Measurements from ENCODE around the gene XRCC1.

Gene XRCC1

DNA sequence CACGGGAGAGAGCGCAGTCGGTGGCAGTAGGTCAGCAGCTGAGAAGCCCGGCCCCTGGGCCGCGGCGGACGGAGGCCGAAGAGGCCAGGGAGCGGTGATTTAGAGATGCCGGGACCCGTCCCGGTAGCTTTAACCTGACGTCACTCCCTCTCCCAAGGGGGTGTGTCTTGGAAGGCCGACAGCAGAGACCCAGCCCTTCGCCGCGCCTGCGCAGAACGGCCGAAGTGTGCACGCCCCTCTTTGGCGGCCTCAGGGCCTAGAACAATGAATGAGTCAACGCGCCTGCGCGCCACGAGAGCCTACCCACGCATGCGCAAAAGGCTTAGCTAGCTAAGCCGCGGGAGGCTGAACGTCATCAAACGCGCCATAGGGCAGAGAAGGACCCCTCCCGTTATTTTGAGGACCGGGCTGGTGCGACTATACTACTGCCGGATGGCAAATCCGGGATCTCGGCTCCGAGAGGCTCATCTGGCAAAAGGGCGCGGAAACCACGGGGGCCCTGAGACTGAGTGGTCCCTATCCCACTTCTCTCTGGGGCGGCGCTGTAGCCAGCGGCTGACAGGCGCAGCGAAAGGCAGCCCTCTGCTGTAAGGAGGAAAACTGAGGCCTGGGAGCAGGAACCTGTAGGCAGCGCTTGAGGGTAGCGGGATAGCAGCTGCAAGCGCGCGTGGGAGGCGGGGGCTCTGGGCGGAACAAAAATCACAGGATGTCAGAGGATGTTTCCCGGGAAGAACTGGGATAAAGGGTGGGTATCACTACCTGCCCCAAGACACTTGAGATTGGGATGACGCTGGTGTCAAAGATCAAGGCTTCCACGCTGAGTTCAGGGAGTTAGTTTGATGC, 20.9 kb upstream of the XRCC1 start, which contains the start of the genes IRGQ and ZNF576:
TSS of gene IRGQ (minus strand) at position 136 of the 843 bp plus-strand sequence. CDS start 796 bp downstream, outside the sequence.
TSS of gene ZNF576 (plus strand) at position 597 of the 843 bp plus-strand sequence. CDS start 514 bp downstream, outside the sequence.
- ChIA-PET CTCF (interaction anchor here (0.6 to 6.1 kb wide), 9 partner anchors 10 to 213 kb away, joined by 3 to 60 read pairs (median 9); partner anchors contain the start of gene ZNF575), POLR2A (interaction anchor here (0.6 to 1.4 kb wide), 8 partner anchors 9 to 169 kb away, joined by 3 to 6 read pairs (median 4); partner anchors contain the start of gene ZNF575)

DNA sequence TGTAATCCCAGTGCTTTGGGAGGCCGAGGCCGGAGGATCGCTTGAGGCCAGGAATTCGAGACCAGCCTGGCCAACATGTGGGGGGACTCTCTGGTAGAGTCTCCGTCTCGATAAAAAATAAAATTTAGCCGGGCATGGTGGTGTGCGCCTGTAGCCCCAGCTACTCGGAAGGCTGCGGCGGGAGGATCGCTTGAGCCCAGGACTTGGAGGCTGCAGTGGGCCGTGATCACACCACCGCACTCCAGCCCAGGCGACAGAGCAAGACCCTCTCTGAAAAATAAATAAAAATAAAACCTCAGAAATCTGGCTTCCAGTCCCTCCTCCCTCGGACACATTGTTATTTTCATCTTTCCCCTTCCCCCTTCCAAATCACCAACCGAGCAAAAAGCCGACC, 20.3 kb upstream of the XRCC1 start:
- no peak for DNase-seq (ENCODE audit: extremely low spot score)
- CTCF ChIA-PET, result interaction anchor here (0.6 to 6.1 kb wide), 15 partner anchors 9 to 214 kb away, joined by 3 to 60 read pairs (median 8); partner anchors contain the start of genes XRCC1 and ZNF575
- POLR2A ChIA-PET, result interaction anchor here (0.6 to 1.4 kb wide), 7 partner anchors 10 to 170 kb away, joined by 3 to 6 read pairs (median 4); no protein-coding TSS in a partner anchor
- TF ChIP-seq, protein P1, sequence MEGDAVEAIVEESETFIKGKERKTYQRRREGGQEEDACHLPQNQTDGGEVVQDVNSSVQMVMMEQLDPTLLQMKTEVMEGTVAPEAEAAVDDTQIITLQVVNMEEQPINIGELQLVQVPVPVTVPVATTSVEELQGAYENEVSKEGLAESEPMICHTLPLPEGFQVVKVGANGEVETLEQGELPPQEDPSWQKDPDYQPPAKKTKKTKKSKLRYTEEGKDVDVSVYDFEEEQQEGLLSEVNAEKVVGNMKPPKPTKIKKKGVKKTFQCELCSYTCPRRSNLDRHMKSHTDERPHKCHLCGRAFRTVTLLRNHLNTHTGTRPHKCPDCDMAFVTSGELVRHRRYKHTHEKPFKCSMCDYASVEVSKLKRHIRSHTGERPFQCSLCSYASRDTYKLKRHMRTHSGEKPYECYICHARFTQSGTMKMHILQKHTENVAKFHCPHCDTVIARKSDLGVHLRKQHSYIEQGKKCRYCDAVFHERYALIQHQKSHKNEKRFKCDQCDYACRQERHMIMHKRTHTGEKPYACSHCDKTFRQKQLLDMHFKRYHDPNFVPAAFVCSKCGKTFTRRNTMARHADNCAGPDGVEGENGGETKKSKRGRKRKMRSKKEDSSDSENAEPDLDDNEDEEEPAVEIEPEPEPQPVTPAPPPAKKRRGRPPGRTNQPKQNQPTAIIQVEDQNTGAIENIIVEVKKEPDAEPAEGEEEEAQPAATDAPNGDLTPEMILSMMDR (IDR thresholded peaks at IDR 0.05; ENCODE audit: control extremely low read depth, extremely low read depth, low read depth, missing control alignments), result no peak

More for the DNA sequence above, 20.9 kb upstream of the XRCC1 start, which contains the start of the genes IRGQ and ZNF576:
- DNase-seq (ENCODE audit: extremely low spot score), result peak; percentile 99
- TF ChIP-seq, protein P1 (IDR thresholded peaks at IDR 0.05; ENCODE audit: control extremely low read depth, extremely low read depth, low read depth, missing control alignments), result no peak

- peak; percentile 65 for DNase-seq (ENCODE audit: extremely low spot score)
- TF ChIP-seq, protein P1 (IDR thresholded peaks at IDR 0.05; ENCODE audit: control extremely low read depth, extremely low read depth, low read depth, missing control alignments), result peak; percentile 99
- CTCF ChIA-PET, result interaction anchor here (0.6 to 6.1 kb wide), 31 partner anchors 8 to 164 kb away, joined by 3 to 60 read pairs (median 4); partner anchors contain the start of genes PHLDB3, XRCC1 and ZNF575
- POLR2A ChIA-PET, result interaction anchor here (0.8 to 1.1 kb wide), 3 partner anchors 19 to 73 kb away, joined by 3 to 4 read pairs (median 3); partner anchors contain the start of genes PINLYP and XRCC1
Measured at GRCh38 chr19:43594710-43595604, 19.6 kb upstream of the XRCC1 start.

GRCh38 chr19:43594081-43594697, 18.9 kb upstream of the XRCC1 start:
- TF ChIP-seq, protein P1 (IDR thresholded peaks at IDR 0.05; ENCODE audit: control extremely low read depth, extremely low read depth, low read depth, missing control alignments), result no peak
- ChIA-PET POLR2A (interaction anchor here (0.8 to 1.0 kb wide), 2 partner anchors 19 to 74 kb away, joined by 3 read pairs; partner anchors contain the start of genes PINLYP and XRCC1), CTCF (interaction anchor here (0.7 to 6.1 kb wide), 30 partner anchors 8 to 163 kb away, joined by 3 to 60 read pairs (median 4); partner anchors contain the start of genes PHLDB3, XRCC1 and ZNF575)
- DNase-seq (ENCODE audit: extremely low spot score), result no peak

DNA sequence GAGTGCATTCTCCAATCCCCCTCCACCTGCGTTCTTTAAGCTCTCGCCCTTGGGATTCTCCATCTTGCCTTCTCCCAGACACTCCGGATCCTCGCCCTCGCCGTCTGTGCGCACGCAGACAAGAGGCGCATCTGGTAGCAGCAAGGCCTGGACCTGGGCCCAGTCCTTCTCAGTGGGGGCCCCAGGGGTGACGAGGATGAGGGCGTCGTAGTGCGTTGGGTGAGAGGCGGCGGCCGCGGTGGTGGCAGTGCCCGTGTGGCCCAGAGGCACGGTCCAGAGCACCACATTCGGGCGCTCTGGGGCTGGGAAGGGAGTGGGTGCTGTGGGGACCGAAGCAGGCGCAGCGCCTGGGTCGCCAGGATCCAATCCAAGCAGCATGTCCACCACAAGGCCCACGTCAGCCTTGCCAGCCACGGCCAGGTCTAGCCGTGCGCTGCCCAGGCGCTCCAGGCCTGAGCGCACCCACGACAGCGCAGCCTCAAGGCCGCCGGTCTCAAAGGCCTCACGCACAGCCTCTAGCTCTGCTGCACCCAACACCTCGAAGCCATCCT, 17.5 kb upstream of the XRCC1 start:
- ChIA-PET CTCF (interaction anchor here (1.6 to 6.1 kb wide), 4 partner anchors 19 to 146 kb away, joined by 5 to 60 read pairs (median 20); no protein-coding TSS in a partner anchor), POLR2A (no interaction called here)
- no peak for DNase-seq (ENCODE audit: extremely low spot score)
- TF ChIP-seq, protein P1 (IDR thresholded peaks at IDR 0.05; ENCODE audit: control extremely low read depth, extremely low read depth, low read depth, missing control alignments), result no peak
